Loucy (cell line): ENCODE measurements around the gene ZNF236.

Source experiments
- CTCF ChIP-seq: fragments of 200-600 bp; sonication (generic); conservative IDR thresholded peaks from 2 replicates; pipeline ENCODE4 v1.5.1; 2014; ENCODE audit warnings: mild to moderate bottlenecking, antibody characterized with exemption, low read length
- EZH2phosphoT487 ChIP-seq: fragments of 200-600 bp; IDR thresholded peaks from 2 replicates; pipeline ENCODE4 v1.6.1; 2018; ENCODE audit warnings: antibody characterized with exemption, mild to moderate bottlenecking, moderate library complexity, borderline replicate concordance

- TF ChIP-seq CTCF (no peak), EZH2phosphoT487 (no peak)
Measured at GRCh38 chr18:76952747-76953146, 130.4 kb downstream of the ZNF236 start.
